HG03571 (cell line): ENCODE results near the gene CUL7.
"Not testable (repeated sequence)": the region's sequence is repeated elsewhere in the genome, so short reads cannot be mapped to it uniquely, and the experiment has no call there.

Experiments
- ATAC-seq: cut with Tn5 transposase; IDR thresholded peaks from one replicate; pipeline ENCODE4 v1.9.1; 2021; ENCODE audit not compliant: unreplicated experiment

CUL7 gene

DNA sequence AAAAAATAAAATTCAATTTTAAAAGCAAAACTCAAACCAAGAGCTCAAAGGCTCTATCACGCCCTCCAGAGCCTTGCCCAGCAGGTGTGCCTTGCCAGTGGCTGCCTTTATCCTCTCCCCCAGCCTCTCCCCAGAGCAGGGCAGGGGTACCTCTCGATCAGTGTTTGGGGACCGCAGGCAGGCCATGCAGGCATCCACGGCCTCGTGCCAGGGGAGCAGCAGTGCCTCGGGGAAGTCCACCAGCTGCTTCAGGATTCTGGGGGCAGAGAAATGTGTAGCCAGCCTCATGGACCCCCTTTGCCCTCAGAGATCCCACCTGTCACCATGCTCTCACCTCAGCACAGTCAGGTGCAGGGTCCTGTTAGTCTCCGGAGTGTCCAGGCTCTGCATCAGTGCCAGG, 5.7 kb downstream of the CUL7 start:
- ATAC-seq: no peak

DNA sequence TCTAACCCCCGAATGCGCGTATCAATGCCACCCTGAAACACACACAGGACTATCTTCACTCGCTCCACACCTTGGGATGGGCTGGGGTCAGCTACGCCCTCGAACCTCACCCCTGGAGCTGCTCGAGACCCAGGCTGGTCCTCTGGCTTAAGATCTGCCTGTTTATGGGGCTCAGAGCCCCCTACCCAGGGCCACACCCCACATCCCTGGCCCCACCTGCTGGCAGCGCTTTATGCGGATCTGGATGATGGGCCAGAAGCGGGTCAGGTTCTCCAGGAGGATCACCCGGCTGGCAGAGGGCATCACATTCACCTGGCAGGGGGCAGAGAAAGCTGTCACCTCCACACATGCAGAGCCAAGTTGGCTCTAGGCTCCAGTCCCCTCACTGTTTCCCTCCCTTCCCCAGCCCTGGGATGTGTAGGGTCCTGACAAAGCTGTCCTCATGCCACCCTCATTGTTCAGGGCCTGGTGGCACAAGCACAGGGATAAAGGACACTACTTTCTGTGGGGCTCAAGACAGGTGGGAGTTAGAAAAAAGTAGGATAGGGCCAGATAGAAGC, 8.2 kb downstream of the CUL7 start:
- ATAC-seq: no peak

DNA sequence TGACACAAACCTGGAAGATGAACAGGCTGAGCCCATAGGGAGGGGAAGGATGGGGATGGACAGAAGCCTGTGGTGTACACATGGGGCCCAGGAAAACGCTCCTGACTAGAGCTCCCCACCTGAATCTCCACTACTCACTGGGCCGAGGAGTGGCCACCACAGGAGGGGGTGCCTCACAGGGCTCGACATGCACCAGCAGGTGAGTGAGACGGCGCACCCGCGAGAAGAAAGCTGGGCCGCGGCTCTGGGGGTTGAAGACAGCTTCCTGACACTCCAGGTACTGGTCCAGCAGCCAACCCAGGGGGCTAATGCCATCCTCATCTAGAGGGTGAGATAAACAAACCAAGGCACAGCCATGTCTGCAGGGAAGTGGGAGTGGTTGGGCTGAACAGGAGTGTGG, 10.3 kb downstream of the CUL7 start:
- no peak for ATAC-seq

DNA sequence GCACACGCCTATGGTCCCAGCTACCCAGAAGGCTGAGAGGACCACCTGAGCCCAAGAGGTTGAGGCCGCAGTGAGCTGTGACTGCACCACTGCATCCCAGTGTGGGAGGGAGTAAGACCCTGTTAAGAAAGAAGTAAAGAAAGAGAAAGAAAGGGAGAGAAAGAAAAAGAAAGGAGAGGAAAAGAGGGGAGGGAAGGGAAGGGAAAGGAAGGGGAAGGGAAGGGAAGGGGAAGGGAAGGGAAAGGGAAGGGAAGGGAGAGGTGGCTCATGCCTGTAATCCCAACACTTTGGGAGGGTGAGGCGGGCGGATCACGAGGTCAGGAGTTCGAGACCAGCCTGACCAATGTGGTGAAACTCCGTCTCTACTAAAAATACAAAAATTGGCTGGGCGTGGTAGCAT, 12.2 kb downstream of the CUL7 start:
- ATAC-seq: not testable (repeated sequence)

DNA sequence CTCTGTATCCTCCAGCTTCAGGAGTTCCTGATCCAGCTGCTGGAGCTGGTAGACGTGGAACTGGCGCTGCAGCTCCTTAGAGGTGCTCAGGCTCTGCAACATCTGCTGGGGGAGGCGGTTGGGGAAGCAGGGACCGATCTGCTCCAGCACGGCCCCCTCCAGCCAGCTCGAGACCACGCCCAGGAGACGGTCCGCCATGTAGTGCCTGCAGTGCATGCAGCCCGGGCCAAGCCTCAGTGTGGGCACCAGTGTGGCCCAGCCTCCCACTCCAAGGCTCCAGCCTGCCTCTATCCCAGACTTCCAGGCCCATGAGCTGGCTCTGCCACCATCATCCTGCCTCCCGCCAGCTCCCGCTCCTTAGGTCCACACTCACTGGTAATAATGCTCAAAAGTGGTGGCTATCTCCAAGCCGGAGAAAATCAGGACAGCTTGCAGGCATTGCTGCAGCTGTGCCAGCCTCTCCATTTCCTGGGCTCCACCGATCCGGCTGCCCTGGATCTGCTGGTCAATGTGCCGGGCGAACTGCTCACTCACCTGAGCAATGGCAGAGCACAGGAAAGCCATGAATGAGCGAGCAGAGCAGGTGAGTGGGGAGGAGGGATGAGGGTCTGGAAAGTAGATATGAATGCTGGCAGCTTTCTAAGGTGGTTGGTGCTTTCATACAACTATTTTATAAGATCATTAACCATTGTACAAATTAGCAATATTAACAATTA, 13.0 kb downstream of the CUL7 start:
- no peak for ATAC-seq

DNA sequence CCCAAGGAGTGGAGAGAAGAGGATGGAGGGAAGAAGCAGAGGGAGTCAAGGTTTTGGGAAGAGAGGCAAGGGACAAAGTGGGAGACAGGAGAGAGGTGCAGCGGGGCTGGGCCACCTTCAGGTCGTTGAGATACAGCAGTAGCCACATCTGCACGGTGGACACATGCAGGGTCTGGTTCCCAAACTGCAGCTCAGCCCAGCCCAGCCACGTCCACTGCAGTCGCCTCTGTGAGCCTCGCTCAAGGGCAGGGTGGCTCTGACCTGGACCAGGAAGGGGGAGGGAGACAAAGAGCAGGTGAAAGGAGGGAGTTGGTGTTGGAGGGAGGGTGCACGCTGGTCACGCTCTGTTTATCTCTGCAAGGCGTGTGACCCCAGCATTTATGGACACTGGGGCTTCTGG, 14.9 kb downstream of the CUL7 start:
- no peak for ATAC-seq

DNA sequence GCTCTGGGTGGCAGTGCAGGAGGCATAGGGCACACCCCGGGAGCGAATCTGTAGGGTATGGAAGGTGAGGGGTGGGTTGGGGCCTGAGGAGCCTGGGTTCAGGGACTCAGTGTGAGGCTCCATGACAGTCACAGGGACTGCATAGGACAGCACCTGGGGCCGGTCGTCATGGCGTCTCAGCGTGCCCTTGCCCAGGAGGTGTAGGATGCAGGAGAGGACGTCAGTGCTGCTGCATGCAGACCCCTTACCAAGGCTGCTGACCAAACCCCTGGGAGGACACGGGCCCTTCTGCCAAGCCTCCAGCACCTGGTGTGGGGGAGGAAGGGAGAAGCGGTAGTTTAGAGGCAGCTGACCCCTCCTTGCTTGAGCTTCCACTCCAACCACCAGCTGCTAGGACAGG, 15.9 kb downstream of the CUL7 start:
- no peak for ATAC-seq

DNA sequence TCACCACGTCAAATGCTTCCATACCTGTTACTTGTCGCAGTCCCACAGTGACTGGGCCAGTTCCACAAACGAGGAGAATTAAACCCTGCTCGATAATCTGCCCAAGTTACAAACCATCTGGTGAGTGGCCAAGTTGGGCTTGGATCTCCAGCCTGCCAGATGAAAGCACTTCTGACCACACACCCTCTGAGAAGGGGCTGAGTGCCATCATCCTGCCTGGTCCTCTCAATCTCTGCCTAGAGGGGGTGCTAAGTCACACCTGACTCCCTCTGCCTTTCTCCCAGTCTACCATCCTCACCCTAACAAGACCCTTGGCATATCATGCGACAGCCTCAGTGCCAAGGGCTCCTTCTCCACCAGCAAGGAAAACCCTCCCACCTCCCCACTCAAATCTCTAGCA, 16.5 kb downstream of the CUL7 start:
- ATAC-seq: no peak

DNA sequence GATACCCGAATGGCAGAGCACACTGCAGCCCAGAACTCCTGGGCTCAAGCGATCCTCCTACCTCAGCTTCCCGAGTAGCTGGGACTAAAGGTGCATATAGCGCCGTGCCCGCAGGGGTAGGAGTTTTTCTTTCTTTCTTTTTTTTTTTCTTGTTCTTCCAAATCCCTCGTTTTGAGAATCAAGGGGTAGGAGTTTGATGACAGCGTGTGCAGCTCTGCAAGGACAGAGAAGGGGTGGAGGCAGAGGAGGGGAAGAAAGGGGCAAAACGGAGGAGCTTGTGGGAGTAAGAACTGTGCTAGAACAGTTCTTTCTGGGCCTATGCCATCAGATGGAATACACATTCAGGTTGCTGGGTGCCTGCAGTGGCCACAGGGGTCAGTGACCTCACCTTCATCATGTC, 16.9 kb downstream of the CUL7 start:
- ATAC-seq: no peak

DNA sequence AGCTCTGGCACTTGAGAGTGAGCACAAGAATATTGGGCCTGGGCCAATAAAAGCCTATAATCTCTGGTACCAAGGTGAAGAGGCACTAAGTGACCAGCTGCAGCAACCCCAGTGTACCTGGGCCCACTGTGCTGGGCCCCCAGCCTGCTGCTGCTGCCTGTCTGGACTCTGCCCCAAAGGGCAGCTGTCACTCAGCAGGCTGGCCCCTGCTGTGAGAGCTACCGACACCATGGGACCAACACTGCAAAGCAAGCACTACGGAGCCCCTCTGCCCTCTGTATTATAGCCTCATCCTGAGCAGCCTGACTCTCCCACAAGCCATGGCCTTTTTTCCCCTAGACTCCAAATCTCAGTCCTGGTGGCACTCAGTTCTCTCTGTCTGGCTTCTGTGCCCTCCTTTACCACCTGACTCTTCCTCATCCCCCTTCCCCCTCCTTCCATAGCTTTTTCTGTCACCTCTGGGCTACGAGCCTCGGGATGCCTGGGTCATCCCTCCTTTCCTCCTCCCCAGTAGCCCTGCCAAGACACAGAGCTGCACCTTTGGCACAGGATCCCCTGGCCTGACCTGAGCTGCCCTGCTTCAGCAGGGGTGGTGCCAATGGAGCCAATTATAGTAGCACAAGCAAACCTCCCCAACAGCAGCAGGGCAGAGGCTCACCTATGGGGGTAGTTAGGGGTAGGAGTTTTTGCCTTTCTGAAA, 18.0 kb downstream of the CUL7 start:
- ATAC-seq: no peak

DNA sequence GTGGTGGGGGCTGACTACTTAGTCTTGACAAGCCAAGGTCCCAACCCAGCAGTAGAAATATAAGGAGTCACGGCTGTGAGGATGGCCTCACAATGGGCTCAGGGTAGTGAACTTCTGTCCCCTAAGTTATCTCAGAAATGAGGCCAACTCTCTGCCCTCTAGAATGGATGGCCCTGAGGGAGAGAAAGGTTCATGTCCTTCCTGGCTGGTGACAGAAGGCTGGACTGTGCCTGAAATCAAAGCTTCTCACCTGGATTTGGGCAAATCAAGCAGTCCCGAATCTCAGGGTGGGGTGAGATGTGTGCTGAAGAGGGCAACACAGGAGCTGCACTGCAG, 19.5 kb downstream of the CUL7 start:
- no peak for ATAC-seq

DNA sequence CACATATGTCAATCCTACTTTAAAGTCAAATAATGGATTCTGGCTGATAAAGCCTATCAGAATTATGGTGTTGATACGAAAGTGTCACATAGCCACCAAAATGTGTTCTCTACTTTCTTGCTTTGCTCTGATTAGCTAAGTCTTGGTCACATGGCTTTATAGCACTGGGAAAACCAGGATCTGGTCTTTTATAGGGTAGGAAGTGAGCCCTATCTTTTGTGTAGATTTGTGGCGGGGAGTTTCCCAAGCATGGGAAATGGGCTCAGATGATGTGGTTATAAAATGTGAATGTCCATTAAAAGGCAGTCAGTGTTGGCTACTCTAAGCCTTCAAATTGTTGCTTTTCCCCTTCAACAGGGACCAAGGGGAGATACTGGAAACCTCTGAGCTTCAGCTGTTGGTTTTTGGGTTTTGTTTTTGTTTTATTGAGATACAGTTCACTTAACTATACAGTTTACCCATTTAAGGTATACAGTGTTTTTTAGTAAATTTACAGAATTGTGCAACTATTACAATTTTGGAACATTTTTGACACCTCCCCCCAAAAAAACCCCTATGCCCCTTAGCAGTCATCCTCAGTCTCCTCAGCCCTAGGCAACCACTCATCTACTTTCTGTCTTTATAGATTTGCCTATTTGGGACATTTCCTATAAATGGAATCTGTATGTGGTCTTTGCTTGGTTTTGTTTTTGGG, 20.0 kb downstream of the CUL7 start:
- no peak for ATAC-seq

DNA sequence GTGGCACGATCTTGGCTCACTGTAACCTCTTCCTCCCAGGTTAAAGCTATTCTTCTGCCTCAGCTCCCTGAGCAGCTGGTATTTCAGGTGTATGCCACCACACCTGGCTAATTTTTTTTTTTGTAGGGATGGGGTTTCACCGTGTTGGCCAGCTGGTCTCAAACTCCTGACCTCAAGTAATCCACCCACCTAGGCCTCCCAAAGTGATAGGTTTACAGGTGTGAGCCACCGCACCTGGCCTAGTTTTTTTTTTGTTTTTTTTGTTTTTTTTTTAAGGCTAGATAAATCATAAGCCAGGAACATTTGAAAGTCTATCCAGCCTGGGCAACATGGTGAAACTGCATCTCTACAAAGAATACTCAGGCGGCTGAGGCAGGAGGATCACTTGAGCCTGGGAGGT, 21.3 kb downstream of the CUL7 start:
- no peak for ATAC-seq

DNA sequence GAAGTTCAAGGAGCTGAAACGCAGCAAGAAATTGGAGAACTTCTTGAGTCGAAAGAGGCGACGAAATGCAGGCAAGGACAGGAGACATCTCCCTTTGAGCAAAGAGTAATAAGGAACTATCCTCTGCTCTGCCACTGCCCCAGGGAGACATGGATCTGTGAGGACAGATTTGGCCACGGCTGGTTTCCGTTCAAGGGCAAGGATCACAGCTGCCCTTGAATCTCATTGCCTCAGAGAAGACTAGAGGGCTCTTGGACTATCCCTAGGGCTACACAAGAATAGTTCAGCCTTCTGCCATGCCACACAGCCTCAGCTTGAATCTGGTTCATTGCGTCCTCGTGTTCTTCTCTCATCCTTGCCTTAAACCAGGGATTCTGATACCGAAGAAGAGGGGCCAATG, 24.5 kb downstream of the CUL7 start:
- ATAC-seq: no peak

DNA sequence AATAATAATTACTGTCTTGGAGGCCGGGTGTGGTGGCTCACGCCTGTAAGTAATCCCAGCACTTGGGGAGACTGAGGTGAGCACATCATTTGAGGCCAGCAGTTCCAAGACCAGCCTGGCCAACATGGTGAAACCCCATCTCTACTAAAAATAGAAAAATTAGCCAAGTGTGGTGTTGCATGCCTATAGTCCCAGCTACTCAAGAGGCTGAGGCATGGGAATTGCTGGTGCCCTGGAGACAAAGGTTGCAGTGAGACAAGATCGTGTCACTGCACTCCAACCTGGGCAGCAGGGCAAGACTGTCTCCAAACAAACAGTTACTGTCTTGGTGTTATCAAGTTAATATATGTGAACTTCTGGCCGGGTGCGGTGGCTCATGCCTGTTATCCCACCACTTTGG, 27.3 kb downstream of the CUL7 start:
- no peak for ATAC-seq

DNA sequence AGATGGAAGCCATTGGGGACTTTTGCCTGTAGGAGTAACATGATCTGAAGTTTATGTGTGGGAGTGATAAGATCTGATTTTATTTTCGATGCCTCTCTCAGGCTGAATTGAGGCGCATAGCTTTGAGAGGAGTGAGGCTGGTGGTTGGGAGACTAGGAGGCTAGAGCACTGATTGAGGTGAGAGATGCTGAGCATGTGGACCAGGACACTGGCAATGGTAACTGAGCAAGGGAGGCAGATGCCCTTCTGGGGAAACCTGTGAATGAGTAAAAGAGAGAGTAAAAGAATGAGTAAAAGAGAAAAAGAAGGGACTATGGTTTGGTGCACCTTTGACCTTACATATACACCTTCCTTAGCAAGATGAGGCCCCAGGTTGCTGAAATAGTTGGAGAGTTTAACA, 29.2 kb downstream of the CUL7 start:
- no peak for ATAC-seq

DNA sequence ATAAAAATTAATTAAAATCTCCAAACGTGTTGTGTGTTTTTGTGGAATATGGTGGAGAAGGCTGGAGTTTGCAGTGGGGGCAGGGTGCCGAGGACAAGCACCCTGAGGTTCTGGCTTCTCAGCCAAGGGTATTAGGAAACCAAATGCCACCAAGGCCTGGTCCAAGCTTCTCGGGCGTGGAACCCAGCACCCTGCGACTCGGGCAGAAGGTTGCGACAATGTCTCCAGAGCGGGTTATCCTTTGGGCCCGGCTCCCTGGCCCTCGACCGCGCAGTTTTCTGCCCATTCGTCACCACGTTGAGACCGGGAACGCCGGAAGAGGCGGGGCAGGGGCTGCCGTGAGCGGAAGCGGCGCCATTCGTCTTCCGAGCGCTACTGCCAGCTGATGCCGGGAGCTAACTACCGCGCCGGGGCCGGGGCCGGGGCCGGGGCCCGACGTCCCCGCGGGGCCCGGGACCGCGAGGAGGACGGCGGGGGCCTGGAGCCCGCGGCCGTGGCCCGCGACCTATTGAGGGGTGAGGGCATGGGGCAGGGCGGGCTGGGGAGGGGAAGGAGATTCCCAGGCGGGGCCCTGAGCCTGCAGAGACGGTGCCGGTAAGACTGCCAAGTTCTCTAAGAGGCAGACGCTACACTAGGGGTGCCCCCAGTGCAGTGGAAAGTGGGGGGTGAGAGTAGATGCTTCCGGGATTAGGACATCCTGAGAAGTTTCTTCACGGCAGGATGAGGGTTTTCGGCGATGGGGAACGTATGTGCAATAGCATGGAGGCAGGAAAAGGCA, 32.2 kb downstream of the CUL7 start, which contains the start of gene RRP36:
Gene RRP36 (plus strand): TSS at position 354 of the 778 bp plus-strand sequence. CDS start 32 bp downstream, at position 386.
- ATAC-seq: no peak

DNA sequence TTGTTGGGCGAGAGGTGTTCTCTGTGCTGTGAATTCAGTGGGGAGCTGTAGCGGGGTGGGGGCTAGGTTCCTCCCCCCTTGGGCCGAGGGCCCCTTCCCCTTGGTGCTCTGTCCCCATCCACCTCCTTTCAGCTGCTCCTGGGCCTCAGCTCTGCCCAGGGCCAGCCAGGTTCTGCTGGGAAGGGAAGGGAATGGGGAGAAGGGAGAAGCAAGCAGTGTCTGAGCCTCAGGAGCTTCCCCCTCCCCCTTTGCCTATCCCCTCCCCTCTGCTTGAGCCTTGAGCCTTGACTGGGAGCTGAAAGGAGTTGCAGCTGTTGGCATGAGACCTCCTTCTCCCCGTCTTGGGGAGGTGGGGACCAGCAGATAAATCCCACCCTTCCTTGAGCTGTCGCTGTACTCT, 32.8 kb downstream of the CUL7 start:
- no peak for ATAC-seq

DNA sequence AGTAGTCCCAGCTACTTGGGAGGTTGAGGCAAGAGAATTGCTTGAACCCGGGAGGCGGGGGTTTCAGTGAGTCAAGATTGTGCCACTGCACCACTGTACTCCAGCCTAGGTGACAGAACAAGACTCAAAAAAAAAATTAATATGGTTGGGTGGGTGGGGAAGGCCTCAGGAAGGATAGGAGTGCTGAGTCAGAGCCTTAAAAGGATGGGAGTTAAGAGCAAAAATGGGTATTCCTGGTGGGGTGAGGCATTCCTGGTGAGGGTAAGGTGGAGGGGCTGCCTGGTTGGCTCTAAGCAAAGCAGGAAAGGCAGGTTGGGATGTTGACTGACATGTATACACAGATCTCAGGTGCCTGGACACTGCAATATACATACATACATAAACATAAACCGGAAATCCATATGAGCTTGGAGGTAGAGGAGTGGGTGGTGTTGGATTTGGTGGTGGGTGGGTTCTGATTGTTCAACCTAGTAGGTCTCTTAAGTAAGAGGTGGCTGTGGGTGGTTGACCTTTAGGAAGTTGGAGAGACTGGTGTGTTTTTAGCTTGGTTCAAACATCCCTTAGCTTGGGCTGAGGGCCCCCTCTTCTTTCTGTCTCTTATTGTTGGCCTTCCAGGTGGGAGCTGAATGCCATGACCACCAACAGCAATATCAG, 33.5 kb downstream of the CUL7 start:
- no peak for ATAC-seq

DNA sequence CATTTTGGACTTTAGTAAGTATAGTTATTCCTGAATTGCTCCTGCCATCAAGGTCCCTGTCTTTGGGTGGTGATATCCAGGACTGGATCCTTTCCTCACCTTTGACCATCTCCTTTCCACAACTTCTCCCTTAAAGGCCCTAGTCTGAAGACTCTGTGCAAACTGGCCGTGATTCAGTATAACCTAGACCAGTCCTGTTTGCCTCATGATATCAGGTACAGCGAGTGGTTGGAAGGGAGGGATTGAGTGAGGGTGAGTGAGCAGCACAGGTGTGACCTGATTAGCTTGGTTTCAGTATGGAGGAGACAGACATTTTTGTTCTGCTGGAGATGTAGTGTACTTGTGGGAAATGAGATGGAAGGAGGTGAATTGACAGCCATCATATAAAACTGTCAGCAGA, 34.5 kb downstream of the CUL7 start:
- ATAC-seq: no peak

DNA sequence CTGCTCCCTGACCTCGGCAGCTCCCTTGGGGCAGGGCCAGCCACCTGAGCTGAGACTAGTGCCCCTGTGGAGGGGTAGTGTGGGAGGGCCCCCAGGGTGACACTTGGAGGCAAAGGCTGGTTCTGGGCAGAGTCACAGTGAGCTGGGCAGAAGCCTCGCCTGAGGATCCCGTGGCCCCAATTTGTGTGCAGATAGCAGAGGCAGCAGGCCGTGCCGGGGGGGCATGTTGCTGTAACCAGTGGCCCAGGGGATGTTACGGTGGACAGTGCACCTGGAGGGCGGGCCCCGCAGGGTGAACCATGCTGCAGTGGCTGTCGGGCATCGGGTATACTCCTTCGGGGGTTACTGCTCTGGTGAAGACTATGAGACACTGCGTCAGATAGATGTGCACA, 36.7 kb downstream of the CUL7 start:
- no peak for ATAC-seq
